Sigmoid colon (tissue), 4 donors: ENCODE results near the gene KLF7.

Experiments used
- EP300 ChIP-seq, 4 donors: sonication (generic); formaldehyde crosslinking; IDR thresholded peaks; one replicate each; pipeline ENCODE4 v1.6.1; 2017; ENCODE audit warnings: antibody characterized with exemption in 4 of 4
- POLR2AphosphoS5 ChIP-seq, 4 donors: sonication (generic); formaldehyde crosslinking; IDR thresholded peaks; one replicate each; pipeline ENCODE4 v1.6.1; 2017; ENCODE audit warnings: antibody characterized with exemption in 4 of 4
- TF ChIP-seq, protein P1 (sequence below), 4 experiments: fragments of 450-650 bp in 3 of 4; fragments of 200-600 bp in 1 of 4; IDR thresholded peaks; one replicate each; pipeline ENCODE4 v1.5.1; 2016 to 2019; ENCODE audit warnings: antibody characterized with exemption in 4 of 4, mild to moderate bottlenecking in 3 of 4, moderate library complexity in 2 of 4

DNA sequence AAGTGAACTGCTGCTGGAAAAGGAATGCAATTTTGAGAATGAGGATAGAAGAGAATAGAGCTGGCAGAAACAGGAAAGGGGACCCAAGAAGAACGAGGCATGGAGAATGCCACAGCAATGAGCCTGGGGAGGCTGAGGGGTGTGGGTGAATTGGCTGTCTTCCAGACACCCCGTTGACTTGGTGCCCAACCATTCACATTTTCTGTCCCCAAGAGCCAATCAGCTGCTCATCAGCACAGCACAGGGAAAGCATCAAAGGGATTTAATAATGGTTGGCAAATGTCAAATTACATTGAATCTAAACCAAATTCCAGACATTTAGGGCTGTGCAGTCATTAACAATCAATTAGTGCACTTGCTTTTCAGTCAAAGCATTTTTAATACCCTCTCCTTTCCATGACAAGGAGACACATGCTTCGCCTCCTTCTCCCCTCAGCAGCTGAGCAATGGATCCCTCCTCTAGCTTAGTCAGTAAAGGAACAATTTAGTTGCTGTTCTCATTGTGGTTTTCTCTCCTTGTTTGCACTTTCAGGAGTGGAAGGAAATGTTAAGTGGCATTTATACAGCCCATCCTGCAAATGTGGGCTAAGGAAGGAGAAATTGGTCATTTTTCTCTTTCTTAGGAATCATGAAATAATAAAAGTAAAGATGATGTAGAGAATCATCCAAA lies 98.8 kb downstream of the KLF7 start:
- TF ChIP-seq, protein P1, sequence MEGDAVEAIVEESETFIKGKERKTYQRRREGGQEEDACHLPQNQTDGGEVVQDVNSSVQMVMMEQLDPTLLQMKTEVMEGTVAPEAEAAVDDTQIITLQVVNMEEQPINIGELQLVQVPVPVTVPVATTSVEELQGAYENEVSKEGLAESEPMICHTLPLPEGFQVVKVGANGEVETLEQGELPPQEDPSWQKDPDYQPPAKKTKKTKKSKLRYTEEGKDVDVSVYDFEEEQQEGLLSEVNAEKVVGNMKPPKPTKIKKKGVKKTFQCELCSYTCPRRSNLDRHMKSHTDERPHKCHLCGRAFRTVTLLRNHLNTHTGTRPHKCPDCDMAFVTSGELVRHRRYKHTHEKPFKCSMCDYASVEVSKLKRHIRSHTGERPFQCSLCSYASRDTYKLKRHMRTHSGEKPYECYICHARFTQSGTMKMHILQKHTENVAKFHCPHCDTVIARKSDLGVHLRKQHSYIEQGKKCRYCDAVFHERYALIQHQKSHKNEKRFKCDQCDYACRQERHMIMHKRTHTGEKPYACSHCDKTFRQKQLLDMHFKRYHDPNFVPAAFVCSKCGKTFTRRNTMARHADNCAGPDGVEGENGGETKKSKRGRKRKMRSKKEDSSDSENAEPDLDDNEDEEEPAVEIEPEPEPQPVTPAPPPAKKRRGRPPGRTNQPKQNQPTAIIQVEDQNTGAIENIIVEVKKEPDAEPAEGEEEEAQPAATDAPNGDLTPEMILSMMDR (IDR thresholded peaks at IDR 0.05): no peak
- TF ChIP-seq EP300 (IDR thresholded peaks at IDR 0.05) (no peak), POLR2AphosphoS5 (IDR thresholded peaks at IDR 0.05) (no peak)
